Neural progenitor cell (in vitro differentiated cells): ENCODE results near the gene FLG2.
A peak's percentile ranks its signal among the peaks of the same experiment; 100 is the strongest.

ENCODE experiments used
- CTCF ChIP-seq: fragments of 200-600 bp; sonication (generic); IDR thresholded peaks from 2 replicates; pipeline ENCODE4 v1.5.1; 2017; ENCODE audit warnings: antibody characterized with exemption, mild to moderate bottlenecking
- EZH2 ChIP-seq: fragments of 200-600 bp; sonication (generic); IDR thresholded peaks from 2 replicates; pipeline ENCODE4 v1.6.1; 2017; ENCODE audit warnings: antibody characterized with exemption, mild to moderate bottlenecking, moderate library complexity
- EZH2phosphoT487 ChIP-seq: fragments of 200-600 bp; sonication (generic); IDR thresholded peaks from 2 replicates; pipeline ENCODE4 v1.6.1; 2017; ENCODE audit warnings: antibody characterized with exemption

GRCh38 chr1:152347116-152347728 is 12.6 kb downstream of the FLG2 start:
- no peak for TF ChIP-seq EZH2
- TF ChIP-seq CTCF, result peak; percentile 57
- no peak for TF ChIP-seq EZH2phosphoT487
